ENCODE results near the gene ANKRD12.

DNA sequence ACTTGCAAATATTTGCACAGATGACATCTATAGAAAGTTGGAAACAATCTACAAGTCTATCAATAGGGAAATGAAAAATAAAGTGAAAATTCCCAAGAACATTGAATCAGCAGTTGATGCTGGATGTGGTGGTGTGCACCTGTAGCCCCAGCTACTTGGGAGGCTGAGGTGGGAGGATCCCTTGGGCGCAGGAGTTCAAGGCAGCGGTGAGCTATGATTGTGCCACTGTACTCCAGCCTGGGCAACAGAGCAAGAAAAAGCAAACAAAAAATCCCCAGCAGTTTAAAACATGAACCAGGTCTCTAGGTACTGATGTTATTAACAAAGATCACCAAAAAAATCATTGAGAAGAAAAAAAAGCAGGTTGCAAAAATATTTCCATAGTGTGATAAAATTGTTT is 49.4 kb upstream of the ANKRD12 start:
- TF ChIP-seq, protein P1, sequence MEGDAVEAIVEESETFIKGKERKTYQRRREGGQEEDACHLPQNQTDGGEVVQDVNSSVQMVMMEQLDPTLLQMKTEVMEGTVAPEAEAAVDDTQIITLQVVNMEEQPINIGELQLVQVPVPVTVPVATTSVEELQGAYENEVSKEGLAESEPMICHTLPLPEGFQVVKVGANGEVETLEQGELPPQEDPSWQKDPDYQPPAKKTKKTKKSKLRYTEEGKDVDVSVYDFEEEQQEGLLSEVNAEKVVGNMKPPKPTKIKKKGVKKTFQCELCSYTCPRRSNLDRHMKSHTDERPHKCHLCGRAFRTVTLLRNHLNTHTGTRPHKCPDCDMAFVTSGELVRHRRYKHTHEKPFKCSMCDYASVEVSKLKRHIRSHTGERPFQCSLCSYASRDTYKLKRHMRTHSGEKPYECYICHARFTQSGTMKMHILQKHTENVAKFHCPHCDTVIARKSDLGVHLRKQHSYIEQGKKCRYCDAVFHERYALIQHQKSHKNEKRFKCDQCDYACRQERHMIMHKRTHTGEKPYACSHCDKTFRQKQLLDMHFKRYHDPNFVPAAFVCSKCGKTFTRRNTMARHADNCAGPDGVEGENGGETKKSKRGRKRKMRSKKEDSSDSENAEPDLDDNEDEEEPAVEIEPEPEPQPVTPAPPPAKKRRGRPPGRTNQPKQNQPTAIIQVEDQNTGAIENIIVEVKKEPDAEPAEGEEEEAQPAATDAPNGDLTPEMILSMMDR (IDR thresholded peaks at IDR 0.05) = no peak
- no peak for TF ChIP-seq POLR2A (IDR thresholded peaks at IDR 0.05)

Data from Peyer's patch (tissue), 4 donors.